ENCODE measurements around the gene JAML.

JAML gene

GRCh38 chr11:118239509-118240205 is 14.8 kb upstream of the JAML start:
- no peak for DNase-seq

DNA sequence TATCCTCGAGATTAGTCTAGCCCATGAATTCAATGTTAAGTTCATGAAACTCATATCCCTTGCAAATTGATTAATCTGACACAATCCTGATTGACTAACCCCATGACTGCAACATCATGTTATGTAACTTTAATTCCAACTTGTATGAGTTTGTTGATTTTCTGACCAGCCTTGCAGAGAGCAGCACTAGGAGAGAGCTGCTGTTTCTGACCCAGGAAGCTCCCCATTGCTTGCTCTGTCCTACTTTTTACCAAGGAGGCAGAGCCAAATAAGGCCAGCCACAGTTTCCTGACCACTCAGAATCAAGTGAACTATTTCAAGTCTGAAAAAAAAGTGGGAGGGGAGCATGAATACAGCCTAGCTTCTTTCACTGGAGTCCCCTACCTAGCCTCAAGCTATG is 14.1 kb upstream of the JAML start:
- DNase-seq, result no peak

DNA sequence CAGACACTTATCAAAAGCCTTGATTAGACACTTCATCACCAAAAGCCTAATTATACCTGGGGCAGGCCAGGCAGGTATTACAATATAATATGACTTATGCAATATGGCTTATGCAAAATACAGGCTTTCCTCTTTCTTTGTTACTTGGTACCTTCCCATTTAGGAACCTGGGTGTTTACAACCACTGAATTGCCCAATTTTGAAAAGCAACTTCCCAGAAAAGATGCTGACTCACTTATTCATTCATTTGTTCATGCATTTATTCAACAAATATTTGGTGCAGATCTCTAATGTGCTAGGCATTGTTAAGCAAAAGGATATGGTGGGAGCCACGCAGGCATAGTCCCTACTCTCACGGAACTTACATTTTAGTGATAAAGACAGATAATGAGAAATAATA is 13.6 kb upstream of the JAML start:
- DNase-seq, result no peak

DNA sequence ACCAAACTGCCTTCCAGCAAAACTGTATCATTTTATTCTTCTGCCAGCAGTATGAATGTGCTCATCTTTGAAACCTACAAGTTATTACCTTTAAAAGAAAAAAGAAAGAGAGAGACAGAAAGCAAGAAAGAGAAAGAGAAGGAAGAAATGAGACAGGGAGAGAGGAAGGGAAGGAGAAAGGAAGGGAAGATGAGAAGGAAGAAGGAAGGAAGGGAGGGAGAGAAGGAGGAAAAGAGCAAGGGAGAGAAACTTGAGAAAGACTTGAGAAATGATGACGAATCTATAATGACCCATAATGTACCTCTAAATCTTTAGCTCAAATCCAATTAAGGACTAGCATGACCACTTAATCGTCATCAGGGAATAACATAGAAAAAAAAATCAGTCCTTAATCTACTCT is 11.4 kb upstream of the JAML start:
- no peak for DNase-seq

DNA sequence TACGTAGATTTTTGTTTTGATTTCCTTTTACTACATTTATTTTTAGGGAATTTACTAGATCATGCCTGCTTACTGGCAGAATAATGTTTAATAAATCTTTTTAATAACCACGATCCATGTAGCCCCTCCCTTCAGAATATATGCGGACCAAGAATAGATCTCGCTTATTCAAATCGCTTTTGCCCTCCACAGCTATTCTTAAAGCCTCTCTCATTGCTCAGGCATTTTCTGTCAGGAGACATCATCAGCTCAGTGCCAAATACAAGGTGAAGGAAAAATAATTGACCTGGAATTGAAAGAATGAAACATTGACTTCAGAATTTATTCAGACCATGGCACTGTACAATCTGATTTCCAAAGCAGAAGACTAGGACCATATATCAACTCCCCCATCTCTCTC is 10.0 kb upstream of the JAML start:
- no peak for DNase-seq

- no peak for DNase-seq
Measured at GRCh38 chr11:118233850-118234249, 9.0 kb upstream of the JAML start.

- no peak for DNase-seq
Measured at GRCh38 chr11:118233377-118233776, 8.6 kb upstream of the JAML start.

- DNase-seq, result no peak
Measured at GRCh38 chr11:118232659-118233058, 7.8 kb upstream of the JAML start.

DNA sequence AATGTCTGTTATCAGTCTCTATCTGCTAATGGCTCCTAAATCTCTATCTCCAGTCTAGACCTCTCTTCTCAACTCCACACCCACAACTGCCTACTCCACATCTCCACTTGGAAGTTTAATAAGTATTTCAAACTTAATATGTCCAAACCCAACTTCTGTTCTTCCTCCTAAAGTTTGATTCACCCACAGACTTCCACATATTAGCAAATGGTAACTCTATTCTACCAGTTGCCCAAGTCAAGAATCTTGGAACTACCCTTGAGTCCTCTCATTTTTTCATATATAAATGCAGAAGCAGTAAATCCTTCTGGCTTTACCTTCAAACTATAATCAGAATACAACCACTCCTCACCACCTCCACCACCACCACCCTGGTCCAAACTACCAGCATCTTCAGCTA is 6.7 kb upstream of the JAML start:
- no peak for DNase-seq

GRCh38 chr11:118230088-118230487 is 5.3 kb upstream of the JAML start:
- no peak for DNase-seq

GRCh38 chr11:118229274-118229847 is 4.5 kb upstream of the JAML start:
- DNase-seq, result no peak

DNA sequence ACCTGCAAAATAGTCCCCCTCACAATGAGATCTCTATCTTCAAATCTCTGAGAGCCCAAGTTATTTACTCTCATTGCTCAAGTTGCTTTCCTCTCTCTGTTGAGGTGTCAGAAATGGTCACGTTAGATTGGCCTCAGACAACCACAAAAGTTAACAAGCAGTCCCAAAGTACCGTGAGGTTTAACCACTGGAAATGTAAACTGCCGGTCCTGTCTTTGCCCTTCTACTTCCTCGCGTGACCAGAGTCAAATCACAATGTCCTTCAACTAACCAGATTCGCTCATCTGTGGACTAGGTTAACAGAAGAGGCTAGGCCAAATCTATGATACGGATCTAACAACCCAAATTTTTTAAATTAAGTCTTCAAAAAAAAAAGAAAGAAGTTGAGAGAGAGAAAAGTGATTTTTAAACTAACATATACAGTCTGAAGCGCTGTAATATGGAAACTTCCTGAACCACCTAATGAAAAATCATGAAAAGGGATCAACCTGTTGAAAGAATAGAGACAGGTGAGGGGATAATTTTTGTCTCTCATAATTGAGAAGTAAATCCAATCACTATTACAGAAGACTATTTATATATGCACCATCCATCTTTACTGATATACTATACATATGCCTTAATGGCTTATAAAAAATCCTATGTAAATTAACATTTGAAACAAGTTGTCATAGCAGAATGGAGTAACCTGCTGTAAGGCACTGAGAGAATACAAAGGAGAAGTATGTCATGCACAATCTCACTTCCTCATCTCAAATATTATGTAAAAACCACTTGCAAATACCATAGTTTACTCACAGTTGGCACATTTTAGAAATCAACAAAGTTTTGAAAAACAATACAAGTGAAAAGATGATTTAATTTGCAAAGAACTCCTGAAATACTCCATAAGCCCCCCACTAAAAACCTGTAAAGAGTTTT is 3.3 kb upstream of the JAML start:
- DNase-seq, result no peak

DNA sequence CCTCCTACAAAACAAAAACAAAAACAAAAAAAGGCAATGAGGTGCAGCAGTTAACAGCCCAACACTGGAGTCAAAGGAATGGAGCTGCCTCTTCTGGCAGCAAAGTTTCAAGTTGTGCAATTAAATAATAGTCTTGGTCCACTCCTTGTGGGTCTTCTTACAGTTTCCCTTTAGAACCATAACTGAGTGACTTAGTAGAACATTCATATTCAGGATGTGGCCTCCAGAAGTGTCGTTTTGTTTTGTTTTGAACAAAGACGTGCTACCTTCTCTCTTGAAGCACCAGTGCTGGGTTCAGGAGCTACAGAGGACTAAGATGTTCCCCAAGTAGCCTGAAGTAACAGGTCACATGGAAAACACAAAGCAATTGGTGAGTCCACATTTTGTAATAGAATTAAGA is 2.0 kb upstream of the JAML start:
- DNase-seq, result no peak

DNA sequence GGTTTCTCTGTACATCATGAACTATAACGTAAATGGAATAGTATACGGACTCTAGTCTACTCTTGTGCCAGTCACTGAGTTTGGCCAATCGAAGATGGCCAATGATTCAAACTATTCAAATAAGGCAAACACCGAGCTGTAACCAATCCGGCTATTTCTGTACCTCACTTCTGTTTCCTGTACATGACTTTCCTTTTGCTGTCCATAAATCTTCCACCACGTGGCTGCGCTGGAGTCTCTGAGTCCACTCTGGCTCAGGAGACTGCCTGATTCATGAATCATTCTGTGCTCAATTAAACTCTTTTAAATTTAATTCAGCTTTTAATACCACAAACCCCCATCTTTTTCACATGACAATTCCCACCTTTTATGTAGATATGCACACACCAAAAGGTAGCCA is 1.5 kb upstream of the JAML start:
- no peak for DNase-seq

GRCh38 chr11:118223992-118224391 is 819 bp downstream of the JAML start:
- DNase-seq, result no peak

- no peak for DNase-seq
Measured at GRCh38 chr11:118223570-118223969, 1.2 kb downstream of the JAML start.

DNA sequence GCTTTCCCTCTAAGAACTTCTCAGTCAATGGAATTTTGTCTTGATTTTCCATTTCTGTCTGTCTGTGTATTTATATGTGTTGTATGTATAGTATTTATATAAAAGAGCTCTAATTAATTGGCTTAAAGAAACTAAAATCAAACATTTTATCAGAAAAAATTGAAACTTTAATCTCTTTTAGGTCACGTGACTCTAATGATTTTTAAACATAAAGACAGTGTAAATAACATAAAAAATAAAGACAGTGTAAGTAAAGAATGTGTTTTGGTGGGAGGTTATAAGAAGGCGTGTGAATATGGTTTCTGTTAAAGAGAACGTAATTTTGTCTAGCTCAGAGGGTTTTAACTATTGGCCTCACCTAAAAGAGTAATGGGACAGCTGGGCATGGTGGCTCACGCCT is 2.4 kb downstream of the JAML start:
- DNase-seq, result no peak

DNA sequence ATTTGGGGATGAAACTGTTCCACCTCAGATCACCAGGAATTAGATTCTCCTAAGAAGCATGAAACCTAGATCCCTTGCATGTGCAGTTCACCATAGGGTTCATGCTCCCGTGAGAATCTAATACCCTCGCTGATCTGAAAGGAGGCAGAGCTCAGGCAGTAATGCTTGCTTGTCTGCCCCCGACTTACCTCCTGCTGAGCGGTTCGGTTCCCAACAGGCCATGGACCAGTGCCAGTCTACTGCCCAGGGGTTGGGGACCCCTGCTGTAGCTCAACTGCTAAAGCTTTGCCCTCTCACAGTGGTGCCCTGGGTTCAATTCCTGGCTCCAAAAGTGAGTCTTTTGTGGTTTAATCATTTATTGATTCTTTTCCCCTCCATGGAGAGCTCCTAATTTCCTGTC is 3.4 kb downstream of the JAML start:
- DNase-seq, result no peak

- DNase-seq, result no peak
Measured at GRCh38 chr11:118219732-118220131, 5.1 kb downstream of the JAML start.

- no peak for DNase-seq
Measured at GRCh38 chr11:118219244-118219643, 5.6 kb downstream of the JAML start.

DNA sequence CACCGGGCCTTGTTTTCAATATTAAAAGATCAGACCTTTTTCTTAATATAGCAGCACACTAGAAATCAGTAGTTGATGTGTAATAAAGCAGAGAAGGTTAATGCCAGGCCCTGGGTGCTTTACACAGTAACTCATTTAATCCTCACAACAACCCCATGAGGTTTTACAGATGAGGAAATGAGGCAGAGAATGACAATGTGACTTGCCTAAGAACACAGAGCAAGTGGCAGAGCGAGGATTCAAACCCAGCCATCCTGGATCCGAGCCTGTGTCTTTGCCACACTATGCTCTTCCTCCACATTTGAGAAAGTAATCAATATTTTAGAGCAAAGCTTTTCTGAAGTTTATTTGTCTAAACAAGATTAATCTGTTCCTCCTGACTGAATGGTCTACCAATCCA is 7.2 kb downstream of the JAML start:
- DNase-seq, result no peak

DNA sequence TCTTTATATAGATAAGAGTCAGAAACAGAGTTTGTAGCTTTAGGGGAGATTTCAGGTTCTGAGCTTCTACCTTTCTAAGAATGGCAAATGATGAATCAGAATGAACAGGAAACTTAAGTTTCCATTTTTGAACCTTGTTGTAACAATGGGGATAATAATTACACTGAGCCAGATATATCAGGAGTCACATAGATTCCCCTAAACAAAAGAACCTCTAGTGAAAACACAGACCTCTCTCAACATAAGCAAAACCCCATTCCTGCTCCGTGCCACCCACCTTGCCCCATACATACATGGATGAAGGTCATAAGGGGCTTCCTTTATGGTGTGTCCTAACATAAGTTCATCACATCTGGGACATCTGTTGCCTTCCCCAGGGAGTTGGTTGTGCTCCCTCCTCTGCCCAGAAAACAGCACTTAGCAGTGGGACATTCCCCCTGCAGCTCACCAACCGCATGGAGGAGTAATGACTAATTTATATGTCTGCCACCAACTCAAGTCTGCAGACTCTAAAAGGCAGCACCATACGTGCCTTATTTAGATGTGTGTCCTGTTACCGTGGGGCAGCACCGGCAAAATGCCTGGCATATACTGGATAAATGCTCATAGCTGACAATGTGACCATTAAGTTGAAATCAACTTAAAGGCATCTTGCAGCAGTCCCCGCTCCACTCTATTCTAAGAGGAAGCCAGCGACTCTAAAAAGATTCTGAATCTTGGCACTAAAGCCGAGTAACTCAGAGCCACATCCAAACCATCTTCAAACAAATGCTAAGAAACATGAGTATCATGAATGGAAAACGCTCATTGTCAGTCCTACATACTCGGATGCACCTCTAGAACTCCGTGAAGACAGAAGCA is 8.0 kb downstream of the JAML start:
- DNase-seq, result no peak

GRCh38 chr11:118215765-118216164 is 9.0 kb downstream of the JAML start:
- no peak for DNase-seq

All from NCI-H1436 treated with DMSO at 0.1 percent for 48 hours (cell line).